Hepatic stellate cell (primary cell): Measurements from ENCODE around the gene PMAIP1.
"Not testable (repeated sequence)": the region's sequence is repeated elsewhere in the genome, so short reads cannot be mapped to it uniquely, and the experiment has no call there.

Experiments used
- DNase-seq: peaks from one replicate; pipeline ENCODE4 v3.0.0; 2011; ENCODE audit warnings: low spot score

PMAIP1 gene

DNA sequence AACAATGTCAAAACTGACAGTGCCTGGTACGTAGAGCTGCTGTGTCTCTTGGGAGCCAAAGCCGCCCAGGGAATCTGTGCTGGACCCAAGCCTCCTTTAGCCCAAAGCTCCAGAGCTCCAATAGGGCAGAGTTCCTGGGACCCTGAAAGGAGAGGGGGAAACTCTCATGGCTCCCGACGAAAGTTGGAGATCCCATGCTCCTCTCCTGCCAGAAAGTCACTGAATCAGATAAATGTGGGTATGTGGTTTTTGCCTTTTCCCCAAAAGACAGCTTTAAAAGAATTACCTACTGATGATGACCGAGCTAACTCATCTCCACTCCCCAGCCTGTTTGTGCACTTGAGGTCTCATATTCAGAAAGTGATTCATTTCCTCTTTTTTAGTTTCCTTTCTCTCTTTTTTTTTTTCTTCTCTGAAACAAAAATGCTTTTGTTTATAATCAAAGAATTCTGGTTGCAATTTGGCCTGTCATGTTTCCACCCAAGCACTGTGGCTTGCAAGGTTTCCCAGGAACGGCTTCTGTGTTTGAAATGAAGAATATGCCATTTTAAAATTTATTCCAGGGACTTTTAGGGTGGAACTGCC is 14.1 kb upstream of the PMAIP1 start:
- peak; percentile 57 for DNase-seq

DNA sequence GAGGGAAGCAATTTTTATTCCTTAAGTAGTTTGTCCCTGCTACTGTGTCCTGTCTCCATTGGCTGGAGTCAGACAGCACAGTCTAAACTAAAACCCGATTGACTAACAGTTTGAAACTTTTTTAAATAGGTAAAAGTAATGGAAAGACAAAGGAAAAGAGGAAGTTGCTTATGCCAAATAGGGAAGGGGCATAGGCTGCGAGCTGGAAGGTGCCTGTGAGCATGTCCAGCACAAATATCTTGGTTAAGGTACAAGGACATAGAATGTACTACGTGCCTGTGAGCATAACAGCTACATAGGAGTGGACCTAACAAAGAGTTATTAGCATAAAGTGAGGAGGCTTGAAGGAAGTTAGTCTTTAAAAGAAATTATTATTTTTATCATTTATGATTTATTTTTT is 13.4 kb upstream of the PMAIP1 start:
- DNase-seq: not testable (repeated sequence)

DNA sequence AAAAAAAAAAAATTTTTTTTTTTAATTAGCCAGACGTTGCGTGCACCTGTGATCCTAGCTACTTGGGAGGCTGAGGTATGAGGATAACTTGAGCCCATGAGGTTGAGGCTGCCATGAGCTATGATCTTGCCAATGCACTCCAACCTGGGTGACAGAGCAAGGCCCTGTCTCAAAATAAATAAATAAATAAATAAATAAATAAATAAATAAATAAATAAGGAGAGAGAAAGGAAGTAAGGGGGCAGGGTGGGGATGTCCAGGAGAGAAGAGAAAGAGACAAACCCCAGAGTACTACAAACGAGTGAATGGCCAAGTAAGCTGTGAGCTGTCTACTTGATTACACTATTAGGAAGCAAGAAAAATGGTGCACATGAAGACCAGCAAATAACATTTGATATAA is 7.7 kb upstream of the PMAIP1 start:
- DNase-seq: no peak

- no peak for DNase-seq
These were observed 5.8 kb upstream of the PMAIP1 start for GRCh38 chr18:59893971-59894370.

- no peak for DNase-seq
These were observed 2.4 kb upstream of the PMAIP1 start for GRCh38 chr18:59897321-59897954.

DNA sequence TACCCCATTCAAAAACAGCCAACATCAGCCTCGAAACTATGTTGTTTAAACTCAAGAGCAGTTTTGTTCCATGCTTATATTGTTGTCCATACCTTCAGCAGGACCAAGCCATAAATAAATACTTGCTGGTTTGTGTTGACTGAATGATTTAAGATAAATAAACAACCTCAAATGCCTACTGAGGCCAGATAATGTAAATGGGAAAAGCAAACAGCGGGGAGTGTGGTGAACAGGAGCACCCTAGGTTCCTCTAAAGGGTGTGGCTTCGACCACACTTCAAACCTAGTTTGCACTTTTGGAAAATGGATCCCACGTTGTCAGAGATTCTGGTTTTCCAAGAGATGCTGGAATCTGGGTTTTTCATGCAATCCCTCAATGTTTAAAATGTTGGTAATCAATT is 1.7 kb upstream of the PMAIP1 start:
- DNase-seq: no peak

GRCh38 chr18:59898609-59899297 is 1.0 kb upstream of the PMAIP1 start:
- DNase-seq: no peak

GRCh38 chr18:59900222-59901128 is 679 bp downstream of the PMAIP1 start:
- DNase-seq: peak; percentile 45

GRCh38 chr18:59902131-59902992 is 2.6 kb downstream of the PMAIP1 start:
- peak; percentile 56 for DNase-seq

DNA sequence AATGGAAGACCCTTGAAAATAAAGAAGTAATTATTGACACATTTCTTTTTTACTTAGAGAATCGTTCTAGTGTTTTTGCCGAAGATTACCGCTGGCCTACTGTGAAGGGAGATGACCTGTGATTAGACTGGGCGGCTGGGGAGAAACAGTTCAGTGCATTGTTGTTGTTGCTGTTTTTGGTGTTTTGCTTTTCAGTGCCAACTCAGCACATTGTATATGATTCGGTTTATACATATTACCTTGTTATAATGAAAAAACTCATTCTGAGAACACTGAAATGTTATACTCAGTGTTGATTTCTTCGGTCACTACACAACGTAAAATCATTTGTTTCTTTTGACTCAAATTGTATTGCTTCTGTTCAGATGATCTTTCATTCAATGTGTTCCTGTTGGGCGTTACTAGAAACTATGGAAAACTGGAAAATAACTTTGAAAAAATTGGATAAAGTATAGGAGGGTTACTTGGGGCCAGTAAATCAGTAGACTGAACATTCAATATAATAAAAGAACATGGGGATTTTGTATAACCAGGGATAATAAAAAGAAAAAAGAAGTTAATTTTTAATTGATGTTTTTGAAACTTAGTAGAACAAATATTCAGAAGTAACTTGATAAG is 3.3 kb downstream of the PMAIP1 start:
- no peak for DNase-seq

- no peak for DNase-seq
These were observed 4.3 kb downstream of the PMAIP1 start for GRCh38 chr18:59904011-59904601.

DNA sequence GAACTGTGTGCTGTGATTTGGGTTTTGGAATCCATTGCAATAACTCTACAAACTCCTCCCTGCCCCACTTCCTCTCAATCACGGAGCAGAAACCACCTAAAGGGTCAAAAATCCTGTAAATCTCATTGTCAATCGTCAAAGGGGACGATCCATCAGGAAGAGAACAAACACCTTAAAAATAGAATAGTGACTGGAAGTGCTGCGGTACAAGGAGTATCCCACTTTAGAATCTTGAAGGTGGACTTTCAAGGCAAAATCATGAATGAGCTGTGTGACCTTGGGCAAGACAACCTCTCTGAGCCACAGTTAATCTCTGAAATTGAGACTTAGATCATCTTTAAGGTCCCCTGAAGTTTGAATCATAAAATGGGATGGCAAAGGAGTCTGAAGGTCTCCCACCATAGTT is 5.9 kb downstream of the PMAIP1 start:
- DNase-seq: no peak

GRCh38 chr18:59906203-59906602 is 6.4 kb downstream of the PMAIP1 start:
- DNase-seq: no peak

GRCh38 chr18:59907172-59907571 is 7.4 kb downstream of the PMAIP1 start:
- no peak for DNase-seq

DNA sequence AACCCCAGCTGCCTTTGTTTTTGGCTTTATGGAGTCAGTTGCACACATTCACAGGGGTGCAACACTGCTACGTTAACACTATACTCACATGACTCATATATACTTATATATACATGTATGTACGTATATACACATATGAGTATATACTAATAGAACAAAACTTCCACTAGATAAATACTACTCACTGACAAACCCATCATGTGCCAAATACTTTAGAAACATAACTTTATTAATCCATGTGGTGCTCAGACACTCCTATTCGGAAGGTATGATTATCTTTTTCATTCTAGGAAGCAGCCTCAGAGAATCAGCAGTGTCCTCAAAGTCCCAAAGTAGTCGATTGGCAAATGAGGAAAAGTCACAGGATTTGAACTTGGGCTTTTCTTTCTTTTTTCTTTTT is 7.9 kb downstream of the PMAIP1 start:
- no peak for DNase-seq

DNA sequence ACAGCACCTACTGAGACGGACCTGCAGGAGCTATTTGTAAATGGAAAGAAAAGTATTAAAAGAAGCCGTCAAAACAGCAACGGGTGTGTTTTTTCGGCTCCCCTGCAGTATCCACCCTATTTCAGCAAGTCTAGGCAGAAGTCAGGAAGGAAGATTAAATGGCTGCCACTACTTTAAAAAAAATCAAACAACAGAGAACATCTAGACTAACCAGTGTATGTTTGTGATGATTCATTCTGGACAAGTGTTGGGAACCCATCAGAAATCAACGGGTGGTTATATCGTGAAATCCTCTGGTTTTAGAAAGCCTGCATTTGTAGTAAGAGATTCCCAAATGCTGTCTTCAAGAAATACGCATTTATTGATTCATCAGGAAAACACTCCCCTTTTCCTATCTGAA is 9.0 kb downstream of the PMAIP1 start:
- no peak for DNase-seq

- DNase-seq: no peak
These were observed 9.7 kb downstream of the PMAIP1 start for GRCh38 chr18:59909289-59910036.

- no peak for DNase-seq
These were observed 11.2 kb downstream of the PMAIP1 start for GRCh38 chr18:59910967-59911366.

DNA sequence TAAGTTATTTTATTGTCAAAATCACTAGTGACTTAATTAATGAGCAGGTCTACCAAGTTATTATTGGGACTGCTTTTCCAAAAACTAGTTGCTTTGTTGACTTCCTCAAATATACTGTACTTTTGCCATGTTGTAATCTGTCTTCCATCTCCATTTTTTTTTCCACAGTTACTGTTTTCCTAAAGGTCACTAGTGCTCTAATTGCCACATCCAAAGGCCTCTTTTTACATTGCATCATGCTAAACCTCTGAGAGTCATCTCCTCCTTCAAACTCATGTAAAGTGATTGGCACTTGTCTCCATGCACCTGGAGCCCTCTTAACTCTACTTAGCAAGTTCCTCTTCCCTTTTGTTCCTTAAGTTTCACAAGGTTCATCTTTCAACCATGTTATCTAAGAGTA is 11.8 kb downstream of the PMAIP1 start:
- no peak for DNase-seq

DNA sequence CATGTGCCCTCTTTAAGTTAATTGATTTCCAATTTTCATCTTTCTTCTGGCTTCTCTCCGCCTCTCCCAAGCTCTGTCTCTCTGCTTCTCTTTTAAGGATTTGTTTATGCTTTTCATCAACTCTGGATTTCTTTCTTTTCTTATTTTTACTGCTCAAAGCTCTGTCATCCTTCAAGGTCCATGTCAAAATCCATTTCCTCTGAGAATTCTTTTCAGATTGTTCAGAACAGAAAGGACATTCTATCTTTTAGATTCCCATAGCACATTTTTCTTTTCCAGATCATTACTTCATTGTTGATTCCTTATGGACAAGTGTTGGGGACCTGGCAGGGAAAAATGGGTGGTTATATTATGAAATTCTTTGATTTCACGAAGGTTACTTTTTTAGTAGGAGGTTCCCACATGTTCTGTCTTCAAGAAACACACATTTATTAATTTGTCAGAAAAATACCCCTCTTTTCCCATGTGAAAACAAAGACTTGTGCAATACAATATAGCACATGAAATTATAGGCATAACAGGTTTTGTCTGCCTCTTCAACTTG is 12.3 kb downstream of the PMAIP1 start:
- peak; percentile 15 for DNase-seq
